ENCODE data around the gene KIFC3.
A peak's percentile ranks its signal among the peaks of the same experiment; 100 is the strongest.

KIFC3 gene

GRCh38 chr16:57740423-57741071, 61.7 kb downstream of the KIFC3 start:
- TF ChIP-seq, protein P1, sequence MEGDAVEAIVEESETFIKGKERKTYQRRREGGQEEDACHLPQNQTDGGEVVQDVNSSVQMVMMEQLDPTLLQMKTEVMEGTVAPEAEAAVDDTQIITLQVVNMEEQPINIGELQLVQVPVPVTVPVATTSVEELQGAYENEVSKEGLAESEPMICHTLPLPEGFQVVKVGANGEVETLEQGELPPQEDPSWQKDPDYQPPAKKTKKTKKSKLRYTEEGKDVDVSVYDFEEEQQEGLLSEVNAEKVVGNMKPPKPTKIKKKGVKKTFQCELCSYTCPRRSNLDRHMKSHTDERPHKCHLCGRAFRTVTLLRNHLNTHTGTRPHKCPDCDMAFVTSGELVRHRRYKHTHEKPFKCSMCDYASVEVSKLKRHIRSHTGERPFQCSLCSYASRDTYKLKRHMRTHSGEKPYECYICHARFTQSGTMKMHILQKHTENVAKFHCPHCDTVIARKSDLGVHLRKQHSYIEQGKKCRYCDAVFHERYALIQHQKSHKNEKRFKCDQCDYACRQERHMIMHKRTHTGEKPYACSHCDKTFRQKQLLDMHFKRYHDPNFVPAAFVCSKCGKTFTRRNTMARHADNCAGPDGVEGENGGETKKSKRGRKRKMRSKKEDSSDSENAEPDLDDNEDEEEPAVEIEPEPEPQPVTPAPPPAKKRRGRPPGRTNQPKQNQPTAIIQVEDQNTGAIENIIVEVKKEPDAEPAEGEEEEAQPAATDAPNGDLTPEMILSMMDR (IDR thresholded peaks at IDR 0.05; ENCODE audit: low read depth, low read length, missing control alignments): no peak
- Histone ChIP-seq H3K27ac (no peak overlapping the region), H3K27me3 (replicated peaks) (no peaks in the 10 kb centered on the region), H3K36me3 (replicated peaks) (no peaks in the 10 kb centered on the region), H3K4me3 (ENCODE audit: low read depth, low read length) (no peak overlapping the region)
- no peak for DNase-seq
- in situ Hi-C loops (cut with HindIII; ENCODE audit: low pct_ligation_motif_present, low sequenced_read_pairs): no loop called here

- H3K36me3 ChIP-seq (replicated peaks): no peaks in the 10 kb centered on the region
- H3K4me3 ChIP-seq (ENCODE audit: low read depth, low read length): no peak overlapping the region
- H3K27me3 ChIP-seq (replicated peaks): no peaks in the 10 kb centered on the region
- DNase-seq: no peak
- in situ Hi-C loops (cut with HindIII; ENCODE audit: low pct_ligation_motif_present, low sequenced_read_pairs): no loop called here
- TF ChIP-seq, protein P1 (IDR thresholded peaks at IDR 0.05; ENCODE audit: low read depth, low read length, missing control alignments): no peak
- no peak overlapping the region for H3K27ac ChIP-seq
Observed at GRCh38 chr16:57739756-57740422, 62.4 kb downstream of the KIFC3 start.

DNA sequence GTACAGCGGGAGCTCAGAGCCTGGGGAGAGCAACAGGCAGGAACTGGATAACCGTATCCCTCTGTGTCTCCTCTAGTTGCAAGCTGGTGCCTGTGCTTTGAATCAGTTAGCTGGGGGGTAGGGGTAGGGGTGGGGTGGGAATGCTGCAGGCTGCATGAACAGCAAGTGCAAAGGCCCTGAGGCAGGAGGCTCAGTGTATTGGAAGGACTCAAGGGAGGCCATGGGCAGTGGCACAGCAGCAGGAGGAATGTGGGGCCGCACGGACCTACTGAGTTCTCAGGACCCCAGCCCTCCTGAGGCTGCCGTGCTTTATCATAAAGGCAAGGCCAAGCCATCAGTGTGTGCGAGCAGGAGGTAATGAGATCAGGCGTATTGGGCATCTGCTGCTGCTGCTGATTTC, 63.4 kb downstream of the KIFC3 start:
- TF ChIP-seq, protein P1 (IDR thresholded peaks at IDR 0.05; ENCODE audit: low read depth, low read length, missing control alignments): no peak
- in situ Hi-C loops (cut with HindIII; ENCODE audit: low pct_ligation_motif_present, low sequenced_read_pairs): no loop called here
- H3K36me3 ChIP-seq (replicated peaks): no peaks in the 10 kb centered on the region

DNA sequence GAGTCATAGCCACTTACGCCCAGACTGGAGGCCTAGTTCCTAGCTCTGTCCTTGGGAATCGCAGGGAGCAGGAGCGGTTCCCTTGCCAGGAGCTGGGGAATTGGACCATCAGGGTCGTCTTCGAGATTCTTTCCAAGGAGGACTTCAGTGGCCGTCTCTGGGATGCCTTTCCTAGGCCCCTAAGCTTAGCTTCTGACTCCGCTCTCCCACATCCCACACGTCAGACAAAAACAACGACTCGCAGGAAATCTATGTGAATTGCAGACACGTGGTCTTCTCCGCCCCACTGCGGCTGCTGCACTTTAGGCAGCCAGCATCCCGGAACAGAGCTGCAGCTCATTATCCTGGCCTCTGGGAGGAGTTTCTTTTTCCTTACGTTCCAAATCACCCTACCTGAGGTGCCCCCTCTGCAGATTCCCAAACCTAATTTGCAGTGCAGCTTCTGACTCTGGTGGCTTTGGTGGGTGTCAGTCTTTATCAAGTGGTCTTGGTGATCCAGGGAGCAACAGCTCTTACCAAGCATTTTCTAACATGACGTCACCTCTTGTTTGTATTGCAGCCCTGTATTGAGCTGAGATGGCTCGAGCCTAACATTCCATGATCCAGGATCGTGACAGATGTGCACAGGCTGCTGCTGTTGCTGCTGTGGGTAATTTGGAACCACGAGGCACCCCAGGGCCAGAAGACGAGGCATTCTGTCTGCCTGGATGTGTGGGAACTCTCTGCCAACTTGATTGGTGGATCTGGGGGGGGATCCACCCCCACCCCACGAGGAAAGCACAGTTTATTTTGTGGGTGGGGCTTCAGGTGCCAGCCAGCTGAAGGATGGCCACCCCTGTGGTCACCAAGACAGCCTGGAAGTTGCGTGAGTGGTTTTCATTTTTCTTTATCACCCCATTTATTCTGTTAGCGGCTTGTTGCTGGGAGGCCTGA, 65.6 kb downstream of the KIFC3 start:
- H3K27me3 ChIP-seq (replicated peaks): no peaks in the 10 kb centered on the region
- peak overlapping the region; percentile 93 for H3K4me3 ChIP-seq (ENCODE audit: low read depth, low read length)
- peak overlapping the region; percentile 78 for H3K27ac ChIP-seq
- in situ Hi-C loops (cut with HindIII; ENCODE audit: low pct_ligation_motif_present, low sequenced_read_pairs): no loop called here
- DNase-seq: peak; percentile 75
- TF ChIP-seq, protein P1 (IDR thresholded peaks at IDR 0.05; ENCODE audit: low read depth, low read length, missing control alignments): peak; percentile 41
- no peaks in the 10 kb centered on the region for H3K36me3 ChIP-seq (replicated peaks)

More for the DNA sequence above, 63.4 kb downstream of the KIFC3 start:
- Histone ChIP-seq H3K4me3 (ENCODE audit: low read depth, low read length) (no peak overlapping the region), H3K27me3 (replicated peaks) (no peaks in the 10 kb centered on the region), H3K27ac (no peak overlapping the region)
- DNase-seq: no peak

- TF ChIP-seq, protein P1 (IDR thresholded peaks at IDR 0.05; ENCODE audit: low read depth, low read length, missing control alignments): no peak
- Histone ChIP-seq H3K27ac (peak within 1 kb of the TSS; percentile 79), H3K36me3 (replicated peaks) (no peaks in the 10 kb centered on the region), H3K27me3 (replicated peaks) (no peaks in the 10 kb centered on the region), H3K4me3 (ENCODE audit: low read depth, low read length) (peak within 1 kb of the TSS; percentile 93)
- in situ Hi-C loops (cut with HindIII; ENCODE audit: low pct_ligation_motif_present, low sequenced_read_pairs): no loop called here
- DNase-seq: peak; percentile 22
Observed at GRCh38 chr16:57735755-57736418, 66.4 kb downstream of the KIFC3 start, which contains the start of gene KATNB1. Gene KATNB1, plus strand, starts transcription at chr16:57735770. Its CDS starts 1,474 bp downstream, at chr16:57737244.

All from brain microvascular endothelial cell (primary cell).